ENCODE measurements around the gene ITPRID2. TPM values are rescaled to one million over a fixed set of nuclear protein-coding genes. Genes with fewer than 3 reads are reported as not detected.

The ITPRID2 gene
- total RNA-seq, 1 donor from 2014 or later: 40.4 TPM

- Mint-ChIP-seq H3K27ac (no peak overlapping the region), H3K9me3 (no peaks in the 10 kb centered on the region), H3K27me3 (ENCODE audit: insufficient read depth, low read depth) (no peaks in the 10 kb centered on the region), H3K36me3 (peaks cover 32% of the 10 kb centered on the region), H3K4me1 (peaks cover 8% of the 10 kb centered on the region), H3K4me3 (no peak overlapping the region)
- Histone ChIP-seq H3K4me1 (peaks cover 4% of the 10 kb centered on the region), H3K36me3 (no peaks in the 10 kb centered on the region), H3K27ac (no peak overlapping the region), H3K27me3 (no peaks in the 10 kb centered on the region), H3K9me3 (ENCODE audit: low read depth) (no peaks in the 10 kb centered on the region), H3K4me3 (no peak overlapping the region), H2AFZ (replicated peaks) (no peak overlapping the region), H3F3A (ENCODE audit: low read depth) (no peaks in the 10 kb centered on the region), H3K4me2 (no peak overlapping the region), H4K20me1 (ENCODE audit: low read depth) (no peaks in the 10 kb centered on the region), H3K79me2 (ENCODE audit: low read depth) (no peaks in the 10 kb centered on the region), H3K9ac (no peak overlapping the region)
- TF ChIP-seq EZH2phosphoT487 (IDR thresholded peaks at IDR 0.05): no peak
- TF ChIP-seq EZH2 (IDR thresholded peaks at IDR 0.05): no peak
- TF ChIP-seq CTCF (IDR thresholded peaks at IDR 0.05): no peak
- no peak for DNase-seq (ENCODE audit: low spot score)
Observed at GRCh38 chr2:181900007-181900651, 8.6 kb downstream of the ITPRID2 start.

- Histone ChIP-seq H3K4me3 (no peak overlapping the region), H3K9ac (no peak overlapping the region), H3K4me2 (no peak overlapping the region), H3K79me2 (ENCODE audit: low read depth) (no peaks in the 10 kb centered on the region), H2AFZ (replicated peaks) (no peak overlapping the region), H3K27ac (no peak overlapping the region), H3K27me3 (no peaks in the 10 kb centered on the region), H3K4me1 (peaks cover 4% of the 10 kb centered on the region), H4K20me1 (ENCODE audit: low read depth) (no peaks in the 10 kb centered on the region), H3K9me3 (ENCODE audit: low read depth) (no peaks in the 10 kb centered on the region), H3F3A (ENCODE audit: low read depth) (no peaks in the 10 kb centered on the region), H3K36me3 (peaks cover 4% of the 10 kb centered on the region)
- Mint-ChIP-seq H3K4me3 (no peak overlapping the region), H3K9me3 (no peaks in the 10 kb centered on the region), H3K27ac (no peak overlapping the region), H3K27me3 (ENCODE audit: insufficient read depth, low read depth) (no peaks in the 10 kb centered on the region), H3K4me1 (peaks cover 2% of the 10 kb centered on the region), H3K36me3 (peaks cover 38% of the 10 kb centered on the region)
- TF ChIP-seq CTCF (IDR thresholded peaks at IDR 0.05) (no peak), EZH2 (IDR thresholded peaks at IDR 0.05) (no peak), EZH2phosphoT487 (IDR thresholded peaks at IDR 0.05) (no peak)
- no peak for DNase-seq (ENCODE audit: low spot score)
Observed at GRCh38 chr2:181902625-181903024, 11.1 kb downstream of the ITPRID2 start.

GRCh38 chr2:181904022-181904632 is 12.6 kb downstream of the ITPRID2 start:
- H3K79me2 ChIP-seq (ENCODE audit: low read depth): no peaks in the 10 kb centered on the region
- peaks cover 41% of the 10 kb centered on the region for H3K36me3 Mint-ChIP-seq
- H3K4me1 Mint-ChIP-seq: peaks cover 2% of the 10 kb centered on the region
- no peaks in the 10 kb centered on the region for H4K20me1 ChIP-seq (ENCODE audit: low read depth)
- no peaks in the 10 kb centered on the region for H3K27me3 Mint-ChIP-seq (ENCODE audit: insufficient read depth, low read depth)
- H3K27me3 ChIP-seq: no peaks in the 10 kb centered on the region
- H3K4me1 ChIP-seq: peaks cover 4% of the 10 kb centered on the region
- H3K9me3 Mint-ChIP-seq: no peaks in the 10 kb centered on the region
- H3K27ac Mint-ChIP-seq: no peak overlapping the region
- H3K4me3 ChIP-seq: no peak overlapping the region
- no peak overlapping the region for H3K27ac ChIP-seq
- peaks cover 4% of the 10 kb centered on the region for H3K36me3 ChIP-seq
- no peak overlapping the region for H3K4me2 ChIP-seq
- peak; percentile 21 for DNase-seq (ENCODE audit: low spot score)
- no peaks in the 10 kb centered on the region for H3F3A ChIP-seq (ENCODE audit: low read depth)
- H2AFZ ChIP-seq (replicated peaks): no peak overlapping the region
- no peak overlapping the region for H3K4me3 Mint-ChIP-seq
- peak; percentile 81 for TF ChIP-seq CTCF (IDR thresholded peaks at IDR 0.05)
- TF ChIP-seq EZH2phosphoT487 (IDR thresholded peaks at IDR 0.05): no peak
- TF ChIP-seq EZH2 (IDR thresholded peaks at IDR 0.05): no peak
- H3K9ac ChIP-seq: no peak overlapping the region
- no peaks in the 10 kb centered on the region for H3K9me3 ChIP-seq (ENCODE audit: low read depth)

All from neural progenitor cell (in vitro differentiated cells).